KMS-11 (cell line): ENCODE measurements around the gene YIPF5.
A peak's percentile ranks its signal among the peaks of the same experiment; 100 is the strongest.

Experiments used
- H2AFZ ChIP-seq: fragments of 200-600 bp; sonication (generic); 2 replicates; pipeline ENCODE4 v1.6.1; 2016; ENCODE audit warnings: antibody characterized with exemption, mixed run types, low read depth
- H3K27ac ChIP-seq: fragments of 200-600 bp; sonication (generic); 2 replicates; pipeline ENCODE4 v1.6.1; 2016; ENCODE audit warnings: mild to moderate bottlenecking, mixed run types
- H3K27me3 ChIP-seq: fragments of 200-600 bp; sonication (generic); 2 replicates; pipeline ENCODE4 v1.6.1; 2017; ENCODE audit warnings: mild to moderate bottlenecking, low read depth, mixed run types, moderate library complexity; ENCODE audit not compliant: insufficient read depth
- H3K36me3 ChIP-seq: fragments of 200-600 bp; sonication (generic); 2 replicates; pipeline ENCODE4 v1.6.1; 2017; ENCODE audit warnings: mild to moderate bottlenecking, mixed run types; ENCODE audit not compliant: insufficient read depth
- H3K4me1 ChIP-seq: fragments of 200-600 bp; sonication (generic); 2 replicates; pipeline ENCODE4 v1.6.1; 2016; ENCODE audit warnings: mild to moderate bottlenecking, low read depth, mixed run types; ENCODE audit not compliant: poor library complexity, severe bottlenecking
- H3K4me2 ChIP-seq: fragments of 200-600 bp; sonication (generic); 2 replicates; pipeline ENCODE4 v1.7.0; 2016; ENCODE audit warnings: mild to moderate bottlenecking, mixed run types
- H3K4me3 ChIP-seq: fragments of 200-600 bp; sonication (generic); IDR thresholded peaks from 2 replicates; pipeline ENCODE4 v1.6.1; 2017; ENCODE audit warnings: low read depth, low read length, mixed read lengths; ENCODE audit not compliant: insufficient read depth
- H3K79me2 ChIP-seq: fragments of 200-600 bp; sonication (generic); 2 replicates; pipeline ENCODE4 v1.6.1; 2016; ENCODE audit warnings: low read depth, mixed run types; ENCODE audit not compliant: insufficient read depth
- H3K9ac ChIP-seq: fragments of 200-600 bp; sonication (generic); 2 replicates; pipeline ENCODE4 v1.6.1; 2016; ENCODE audit warnings: mild to moderate bottlenecking, mixed run types
- H4K20me1 ChIP-seq: fragments of 200-600 bp; sonication (generic); 2 replicates; pipeline ENCODE4 v1.6.1; 2016; ENCODE audit warnings: mild to moderate bottlenecking, mixed run types; ENCODE audit not compliant: insufficient read depth
- TF ChIP-seq, protein P1 (sequence below): fragments of 200-600 bp; sonication (generic); conservative IDR thresholded peaks from 2 replicates; pipeline ENCODE4 v1.6.1; 2017; ENCODE audit warnings: low read depth, mild to moderate bottlenecking, antibody characterized with exemption, low read length, moderate library complexity, mixed read lengths

YIPF5 gene

DNA sequence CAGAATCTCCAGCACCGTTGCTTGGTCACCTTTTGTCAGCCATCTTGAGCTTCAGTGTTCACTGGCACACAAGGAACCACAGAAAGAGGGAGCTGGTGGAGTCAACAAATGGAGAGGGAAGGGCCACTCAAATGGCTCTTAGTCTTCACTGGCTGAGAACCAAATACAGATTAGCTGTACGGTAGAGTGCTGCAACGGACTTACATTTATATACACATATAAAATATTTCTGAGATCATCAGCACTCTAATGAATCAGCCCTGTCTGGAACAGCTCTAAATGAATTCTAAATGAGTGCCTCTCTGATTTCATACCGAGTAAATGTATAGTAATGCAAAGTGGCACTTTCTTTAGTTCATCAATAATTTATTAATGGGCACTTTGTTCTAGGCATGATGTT, 25.0 kb upstream of the YIPF5 start:
- Histone ChIP-seq H3K79me2 (no peaks in the 10 kb centered on the region), H4K20me1 (no peaks in the 10 kb centered on the region), H3K4me1 (peaks cover 17% of the 10 kb centered on the region), H3K27ac (no peak overlapping the region), H3K4me3 (no peak overlapping the region), H3K9ac (no peak overlapping the region), H3K36me3 (no peaks in the 10 kb centered on the region), H3K27me3 (no peaks in the 10 kb centered on the region), H2AFZ (no peak overlapping the region), H3K4me2 (no peak overlapping the region)
- TF ChIP-seq, protein P1, sequence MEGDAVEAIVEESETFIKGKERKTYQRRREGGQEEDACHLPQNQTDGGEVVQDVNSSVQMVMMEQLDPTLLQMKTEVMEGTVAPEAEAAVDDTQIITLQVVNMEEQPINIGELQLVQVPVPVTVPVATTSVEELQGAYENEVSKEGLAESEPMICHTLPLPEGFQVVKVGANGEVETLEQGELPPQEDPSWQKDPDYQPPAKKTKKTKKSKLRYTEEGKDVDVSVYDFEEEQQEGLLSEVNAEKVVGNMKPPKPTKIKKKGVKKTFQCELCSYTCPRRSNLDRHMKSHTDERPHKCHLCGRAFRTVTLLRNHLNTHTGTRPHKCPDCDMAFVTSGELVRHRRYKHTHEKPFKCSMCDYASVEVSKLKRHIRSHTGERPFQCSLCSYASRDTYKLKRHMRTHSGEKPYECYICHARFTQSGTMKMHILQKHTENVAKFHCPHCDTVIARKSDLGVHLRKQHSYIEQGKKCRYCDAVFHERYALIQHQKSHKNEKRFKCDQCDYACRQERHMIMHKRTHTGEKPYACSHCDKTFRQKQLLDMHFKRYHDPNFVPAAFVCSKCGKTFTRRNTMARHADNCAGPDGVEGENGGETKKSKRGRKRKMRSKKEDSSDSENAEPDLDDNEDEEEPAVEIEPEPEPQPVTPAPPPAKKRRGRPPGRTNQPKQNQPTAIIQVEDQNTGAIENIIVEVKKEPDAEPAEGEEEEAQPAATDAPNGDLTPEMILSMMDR, result no peak

DNA sequence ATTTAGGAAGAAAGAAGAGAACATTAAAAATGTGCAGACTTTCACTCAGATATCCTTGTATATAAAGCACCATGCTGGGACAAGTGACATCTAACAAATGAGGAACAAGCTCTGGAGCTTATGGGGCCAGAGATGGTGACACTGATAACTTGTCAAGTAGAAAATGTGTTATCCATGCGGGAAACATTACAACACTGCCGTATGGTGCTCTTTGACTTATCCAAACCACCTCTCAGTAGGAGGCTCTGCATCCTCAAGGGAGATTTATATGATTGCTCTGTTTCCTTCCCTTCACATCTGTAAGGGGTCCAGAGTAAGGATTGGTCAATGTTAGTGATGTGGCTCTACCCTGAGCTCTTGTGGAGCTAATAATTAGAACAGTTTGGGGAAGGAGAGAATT, 23.7 kb upstream of the YIPF5 start:
- Histone ChIP-seq H3K36me3 (no peaks in the 10 kb centered on the region), H3K4me1 (peaks cover 28% of the 10 kb centered on the region), H2AFZ (no peak overlapping the region), H3K9ac (no peak overlapping the region), H3K27me3 (no peaks in the 10 kb centered on the region), H3K4me3 (no peak overlapping the region), H3K4me2 (no peak overlapping the region), H4K20me1 (no peaks in the 10 kb centered on the region), H3K79me2 (no peaks in the 10 kb centered on the region), H3K27ac (no peak overlapping the region)
- TF ChIP-seq, protein P1, result no peak

DNA sequence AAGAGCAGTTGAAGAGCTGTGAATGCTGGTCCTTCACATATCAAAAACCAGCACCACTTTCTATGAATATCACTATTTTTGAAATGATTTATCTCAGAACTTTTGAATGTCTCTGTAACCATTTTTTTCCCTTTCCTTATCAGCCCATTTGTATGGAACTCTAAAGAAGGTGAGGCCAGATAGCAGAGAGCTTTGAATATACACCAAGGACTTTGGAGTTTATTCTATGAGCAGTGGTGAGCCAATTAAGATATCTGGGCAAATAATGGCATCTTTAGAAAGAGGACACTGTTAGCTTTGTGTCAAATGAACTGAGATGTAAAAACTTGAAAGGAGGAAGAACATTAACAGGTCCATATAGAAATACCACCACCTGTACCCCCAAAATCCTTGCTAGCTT, 22.2 kb upstream of the YIPF5 start:
- Histone ChIP-seq H4K20me1 (no peaks in the 10 kb centered on the region), H3K4me2 (no peak overlapping the region), H3K4me1 (peaks cover 43% of the 10 kb centered on the region), H3K79me2 (no peaks in the 10 kb centered on the region), H3K27ac (no peak overlapping the region), H3K36me3 (no peaks in the 10 kb centered on the region), H2AFZ (0 out of 2 replicates have a peak overlapping the region, but pooled peaks have one; percentile 77), H3K9ac (no peak overlapping the region), H3K4me3 (no peak overlapping the region), H3K27me3 (no peaks in the 10 kb centered on the region)
- TF ChIP-seq, protein P1, result no peak

DNA sequence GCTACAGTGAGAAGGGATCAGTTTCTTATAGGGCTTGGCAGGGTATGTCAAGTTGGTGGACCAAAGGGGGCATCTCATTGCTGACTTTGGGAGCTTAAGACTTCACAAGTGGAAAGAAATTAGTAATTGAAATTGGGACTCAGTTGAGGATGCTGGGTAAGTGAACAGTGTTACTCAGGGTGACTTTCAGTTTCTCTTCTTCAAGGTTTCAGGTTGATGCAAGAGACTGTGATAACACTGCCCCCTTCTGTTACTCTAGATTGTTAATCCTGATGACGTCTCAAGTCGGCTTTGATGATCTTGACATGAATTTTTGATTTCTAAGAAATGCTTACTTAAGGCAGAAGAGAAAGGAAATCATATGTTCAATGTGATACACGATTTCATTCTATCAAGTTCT, 21.5 kb upstream of the YIPF5 start:
- H2AFZ ChIP-seq, result peak overlapping the region; percentile 77

More for the DNA sequence above, 21.5 kb upstream of the YIPF5 start:
- Histone ChIP-seq H3K36me3 (no peaks in the 10 kb centered on the region), H3K4me2 (peak overlapping the region; percentile 66), H3K9ac (no peak overlapping the region), H4K20me1 (no peaks in the 10 kb centered on the region), H3K4me3 (no peak overlapping the region), H3K27ac (peak overlapping the region; percentile 33), H3K27me3 (no peaks in the 10 kb centered on the region), H3K79me2 (no peaks in the 10 kb centered on the region), H3K4me1 (peaks cover 50% of the 10 kb centered on the region)
- TF ChIP-seq, protein P1, result peak; percentile 70
